Neural progenitor cell (in vitro differentiated cells): Measurements from ENCODE around the gene NR3C2. TPM values are rescaled to one million over a fixed set of nuclear protein-coding genes. Genes with fewer than 3 reads are reported as not detected.
A peak's percentile ranks its signal among the peaks of the same experiment; 100 is the strongest.

ENCODE experiments used
- DNase-seq: peaks from one replicate; pipeline ENCODE4 v3.0.0-alpha.2; 2016; ENCODE audit warnings: low spot score
- H2AFZ ChIP-seq: fragments of 200-600 bp; sonication (generic); replicated peaks from 2 replicates; pipeline ENCODE4 v1.6.1; 2016; ENCODE audit warnings: antibody characterized with exemption
- H3F3A ChIP-seq: fragments of 200-600 bp; sonication (generic); 2 replicates; pipeline ENCODE4 v1.6.1; 2016; ENCODE audit warnings: antibody characterized with exemption, low read depth
- H3K27ac ChIP-seq: fragments of 200-600 bp; sonication (generic); 2 replicates; pipeline ENCODE4 v1.5.1; 2016; ENCODE audit warnings: mild to moderate bottlenecking
- H3K27me3 ChIP-seq: fragments of 200-600 bp; sonication (generic); 2 replicates; pipeline ENCODE4 v1.6.1; 2016; ENCODE audit warnings: mild to moderate bottlenecking, moderate library complexity
- H3K36me3 ChIP-seq: fragments of 200-600 bp; sonication (generic); 2 replicates; pipeline ENCODE4 v1.5.1; 2016
- H3K4me1 ChIP-seq: fragments of 200-600 bp; sonication (generic); 2 replicates; pipeline ENCODE4 v1.6.1; 2016; ENCODE audit warnings: mixed run types
- H3K4me2 ChIP-seq: fragments of 200-600 bp; sonication (generic); 2 replicates; pipeline ENCODE4 v1.6.1; 2016
- H3K4me3 ChIP-seq: fragments of 200-600 bp; sonication (generic); 2 replicates; pipeline ENCODE4 v1.5.1; 2016
- H3K79me2 ChIP-seq: fragments of 200-600 bp; sonication (generic); 2 replicates; pipeline ENCODE4 v1.6.1; 2016; ENCODE audit warnings: low read depth
- H3K9ac ChIP-seq: fragments of 200-600 bp; sonication (generic); 2 replicates; pipeline ENCODE4 v1.6.1; 2016
- H3K9me3 ChIP-seq: fragments of 200-600 bp; sonication (generic); 2 replicates; pipeline ENCODE4 v1.5.1; 2016; ENCODE audit warnings: low read depth
- H4K20me1 ChIP-seq: fragments of 200-600 bp; sonication (generic); 2 replicates; pipeline ENCODE4 v1.6.1; 2016; ENCODE audit warnings: low read depth
- H3K27ac Mint-ChIP-seq: 3 replicates; pipeline ENCODE4 v1.8.0; 2021; ENCODE audit warnings: mixed read lengths
- H3K27me3 Mint-ChIP-seq: 2 replicates; pipeline ENCODE4 v1.8.0; 2022; ENCODE audit warnings: low read depth, mild to moderate bottlenecking, inconsistent platforms, moderate library complexity, mixed read lengths; ENCODE audit not compliant: insufficient read depth
- H3K36me3 Mint-ChIP-seq: 3 replicates; pipeline ENCODE4 v1.8.0; 2021; ENCODE audit warnings: mixed read lengths
- H3K4me1 Mint-ChIP-seq: 3 replicates; pipeline ENCODE4 v1.8.0; 2021; ENCODE audit warnings: mixed read lengths
- H3K4me3 Mint-ChIP-seq: 3 replicates; pipeline ENCODE4 v1.8.0; 2021; ENCODE audit warnings: mild to moderate bottlenecking, moderate library complexity, mixed read lengths
- H3K9me3 Mint-ChIP-seq: 3 replicates; pipeline ENCODE4 v1.8.0; 2020; ENCODE audit warnings: mixed read lengths
- CTCF ChIP-seq: fragments of 200-600 bp; sonication (generic); IDR thresholded peaks from 2 replicates; pipeline ENCODE4 v1.5.1; 2017; ENCODE audit warnings: antibody characterized with exemption, mild to moderate bottlenecking
- EZH2 ChIP-seq: fragments of 200-600 bp; sonication (generic); IDR thresholded peaks from 2 replicates; pipeline ENCODE4 v1.6.1; 2017; ENCODE audit warnings: antibody characterized with exemption, mild to moderate bottlenecking, moderate library complexity
- EZH2phosphoT487 ChIP-seq: fragments of 200-600 bp; sonication (generic); IDR thresholded peaks from 2 replicates; pipeline ENCODE4 v1.6.1; 2017; ENCODE audit warnings: antibody characterized with exemption
- total RNA-seq: library from RNA; depleted of rRNA; stranded (reverse); fragments of >200 nt; gene quantifications from 2 replicates; pipeline ENCODE4 v1.2.3, GENCODE V29; 2015; ENCODE audit warnings: low replicate concordance

Gene NR3C2
- total RNA-seq, 1 donor from 2014 or later, result 0.73 TPM

- Mint-ChIP-seq H3K27ac (no peak overlapping the region), H3K9me3 (no peaks in the 10 kb centered on the region)
Observed at GRCh38 chr4:148430854-148431253, 11.4 kb downstream of the NR3C2 start.

DNA sequence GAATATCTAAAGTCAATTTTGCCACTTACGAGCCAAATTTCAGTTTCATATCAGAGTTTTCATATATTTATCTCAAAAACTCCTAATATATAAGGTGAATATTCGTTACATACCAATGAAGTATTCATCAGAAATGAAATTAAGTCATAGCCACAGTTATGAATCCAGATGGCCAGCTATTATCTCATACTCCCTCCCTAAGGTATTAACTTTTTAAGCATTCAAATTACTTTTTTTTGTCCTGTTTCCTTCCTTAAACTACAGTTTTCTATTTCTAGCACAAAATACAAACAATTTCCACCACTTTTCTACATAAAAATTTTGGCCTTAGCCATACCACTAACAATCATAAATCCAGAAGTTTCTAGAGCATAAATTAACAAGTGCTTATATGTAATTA is 13.0 kb downstream of the NR3C2 start:
- Histone ChIP-seq H3K9me3 (no peaks in the 10 kb centered on the region), H3K36me3 (no peaks in the 10 kb centered on the region), H3K27me3 (no peaks in the 10 kb centered on the region), H3F3A (no peaks in the 10 kb centered on the region), H3K4me1 (no peaks in the 10 kb centered on the region), H3K27ac (no peak overlapping the region), H4K20me1 (no peaks in the 10 kb centered on the region), H3K4me2 (no peak overlapping the region), H3K9ac (no peak overlapping the region), H2AFZ (no peak overlapping the region), H3K79me2 (no peaks in the 10 kb centered on the region), H3K4me3 (no peak overlapping the region)
- Mint-ChIP-seq H3K27me3 (peaks cover 2% of the 10 kb centered on the region), H3K36me3 (no peaks in the 10 kb centered on the region), H3K4me3 (no peak overlapping the region), H3K9me3 (no peaks in the 10 kb centered on the region), H3K27ac (no peak overlapping the region), H3K4me1 (no peaks in the 10 kb centered on the region)
- DNase-seq, result no peak
- TF ChIP-seq EZH2phosphoT487, result no peak
- TF ChIP-seq EZH2, result no peak
- TF ChIP-seq CTCF, result no peak

More at GRCh38 chr4:148430854-148431253, 11.4 kb downstream of the NR3C2 start:
- no peaks in the 10 kb centered on the region for H3K36me3 Mint-ChIP-seq
- H3K27me3 ChIP-seq, result no peaks in the 10 kb centered on the region
- H2AFZ ChIP-seq, result no peak overlapping the region
- no peak overlapping the region for H3K4me3 Mint-ChIP-seq
- no peaks in the 10 kb centered on the region for H3K79me2 ChIP-seq
- H3K27ac ChIP-seq, result no peak overlapping the region
- H3K36me3 ChIP-seq, result no peaks in the 10 kb centered on the region
- no peaks in the 10 kb centered on the region for H3K9me3 ChIP-seq
- TF ChIP-seq EZH2 (no peak), CTCF (no peak), EZH2phosphoT487 (no peak)
- H4K20me1 ChIP-seq, result no peaks in the 10 kb centered on the region
- no peaks in the 10 kb centered on the region for H3K4me1 Mint-ChIP-seq
- no peak overlapping the region for H3K9ac ChIP-seq
- no peak overlapping the region for H3K4me2 ChIP-seq
- H3F3A ChIP-seq, result no peaks in the 10 kb centered on the region
- peaks cover 4% of the 10 kb centered on the region for H3K27me3 Mint-ChIP-seq
- no peak for DNase-seq
- no peaks in the 10 kb centered on the region for H3K4me1 ChIP-seq
- no peak overlapping the region for H3K4me3 ChIP-seq

GRCh38 chr4:148426643-148427042 is 15.6 kb downstream of the NR3C2 start:
- no peak overlapping the region for H3K27ac Mint-ChIP-seq
- H3K4me2 ChIP-seq, result no peak overlapping the region
- no peaks in the 10 kb centered on the region for H3K4me1 Mint-ChIP-seq
- no peaks in the 10 kb centered on the region for H4K20me1 ChIP-seq
- no peaks in the 10 kb centered on the region for H3K36me3 Mint-ChIP-seq
- peaks cover 2% of the 10 kb centered on the region for H3K27me3 Mint-ChIP-seq
- no peaks in the 10 kb centered on the region for H3K9me3 Mint-ChIP-seq
- no peaks in the 10 kb centered on the region for H3K36me3 ChIP-seq
- no peaks in the 10 kb centered on the region for H3F3A ChIP-seq
- H3K79me2 ChIP-seq, result no peaks in the 10 kb centered on the region
- H3K27me3 ChIP-seq, result no peaks in the 10 kb centered on the region
- no peaks in the 10 kb centered on the region for H3K9me3 ChIP-seq
- DNase-seq, result no peak
- no peak overlapping the region for H2AFZ ChIP-seq
- no peaks in the 10 kb centered on the region for H3K4me1 ChIP-seq
- no peak for TF ChIP-seq EZH2
- TF ChIP-seq CTCF, result peak; percentile 13
- H3K27ac ChIP-seq, result no peak overlapping the region
- H3K4me3 ChIP-seq, result no peak overlapping the region
- no peak overlapping the region for H3K4me3 Mint-ChIP-seq
- no peak overlapping the region for H3K9ac ChIP-seq
